Measurements from ENCODE around the gene CCS. TPM values are rescaled to one million over a fixed set of nuclear protein-coding genes. Genes with fewer than 3 reads are reported as not detected.
"Not testable (repeated sequence)": the region's sequence is repeated elsewhere in the genome, so short reads cannot be mapped to it uniquely, and the experiment has no call there.

The CCS gene
- polyA plus RNA-seq, 3 donors from 2014 or later = 34.3 to 52.8 (median 41.7) TPM

DNA sequence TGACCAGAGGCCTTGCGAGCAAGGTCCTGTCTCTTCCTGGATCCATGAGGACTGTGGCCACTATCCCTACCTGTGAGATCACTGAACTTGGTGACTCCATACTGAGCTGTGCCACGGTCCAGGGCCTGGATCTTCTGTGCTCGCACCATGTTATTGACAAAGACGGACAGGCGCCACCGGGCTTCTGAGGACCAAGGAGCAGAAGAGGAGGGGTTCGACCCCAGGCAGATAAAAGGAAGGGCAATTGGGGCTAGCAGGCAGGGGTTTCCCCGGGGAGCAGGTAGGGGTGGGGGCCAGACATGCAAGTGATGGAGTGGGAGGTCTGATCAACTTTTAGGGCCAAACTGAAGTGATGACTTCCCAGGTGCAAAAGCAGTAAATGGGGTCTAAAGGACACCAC, 26.8 kb upstream of the CCS start:
- Mint-ChIP-seq H3K4me1 (peaks cover 5 to 15% of the 10 kb centered on the region in 2 donors), H3K9me3 (no peaks in the 10 kb centered on the region), H3K27me3 (ENCODE audit: low read depth in 3 of 3) (no peaks in the 10 kb centered on the region), H3K36me3 (no peaks in the 10 kb centered on the region), H3K4me3 (peak overlapping the region; percentile 16 to 56 (median 38)), H3K27ac (peak overlapping the region in 1 of 6 donors; percentile 34)
- DNase-seq = no peak

DNA sequence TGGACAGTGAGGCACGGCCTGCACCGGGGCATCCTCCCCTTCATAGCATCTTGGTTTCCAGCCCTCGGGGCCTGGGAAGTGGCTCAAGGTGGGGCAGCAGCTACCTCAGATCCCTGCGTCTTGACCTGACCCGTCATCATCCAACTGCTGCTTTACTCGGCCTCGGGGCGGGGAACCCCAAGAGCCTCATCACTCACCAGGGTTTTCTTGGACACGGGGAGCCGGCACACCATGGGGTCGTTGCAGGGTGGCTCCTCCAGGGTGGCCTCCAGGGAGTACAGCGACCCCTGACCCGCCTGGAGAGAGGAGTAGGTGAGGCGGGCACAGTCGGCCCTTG, 25.2 kb upstream of the CCS start:
- no peaks in the 10 kb centered on the region for H3K27me3 Mint-ChIP-seq (ENCODE audit: low read depth in 3 of 3)

DNA sequence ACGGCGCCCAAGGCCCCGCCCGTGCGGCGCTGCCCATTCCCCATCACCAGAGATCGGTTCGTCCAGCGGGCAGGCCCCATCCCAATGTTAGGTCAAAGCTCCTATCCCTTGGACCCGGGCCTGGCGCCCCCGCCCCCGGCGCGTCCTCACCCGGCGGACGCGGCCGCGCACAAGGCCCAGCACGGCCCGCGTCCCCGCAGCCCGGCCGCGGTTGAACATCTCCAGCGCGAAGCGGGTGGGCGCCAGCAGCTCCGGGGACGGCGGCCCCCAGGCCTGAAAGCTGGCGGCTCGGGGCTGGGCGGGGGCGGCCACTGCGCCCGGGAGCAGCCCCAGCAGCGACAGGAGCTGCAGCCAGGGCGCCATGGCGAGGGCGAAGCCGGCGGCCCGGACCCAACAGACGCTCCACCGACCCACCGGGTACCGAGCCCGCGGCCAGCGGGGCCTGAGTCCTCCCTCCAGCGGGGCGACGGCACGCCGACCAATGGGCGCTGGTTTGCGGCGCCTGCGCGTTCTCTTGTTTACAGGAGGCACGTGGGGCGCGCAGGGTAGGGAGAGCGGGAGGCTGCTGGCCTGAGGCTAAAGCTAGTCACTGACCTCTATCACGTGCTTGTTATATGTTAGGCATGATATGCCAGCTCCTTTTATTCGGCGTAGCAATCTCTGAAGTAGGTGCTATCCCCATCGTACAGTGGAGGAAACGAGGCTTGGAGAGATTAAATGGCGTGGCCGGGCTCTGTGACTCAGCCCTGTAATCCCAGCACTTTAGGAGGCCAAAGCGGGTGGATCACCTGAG, 24.7 kb upstream of the CCS start, which contains the start of gene CTSF:
Gene CTSF (minus strand): TSS at position 483 of the 793 bp plus-strand sequence. CDS start 120 bp downstream, at position 363.
- Mint-ChIP-seq H3K36me3 (no peaks in the 10 kb centered on the region), H3K4me3 (peak within 1 kb of the TSS; percentile 76 to 85 (median 84)), H3K4me1 (peaks cover 5 to 15% of the 10 kb centered on the region in 2 donors), H3K27me3 (ENCODE audit: low read depth in 3 of 3) (no peaks in the 10 kb centered on the region), H3K9me3 (no peaks in the 10 kb centered on the region), H3K27ac (peak within 1 kb of the TSS in 4 of 6 donors; percentile 49 to 92 (median 80))
- peak; percentile 64 to 75 (median 66) for DNase-seq

More for the DNA sequence above, 25.2 kb upstream of the CCS start:
- Mint-ChIP-seq H3K4me3 (peak overlapping the region; percentile 60 to 79 (median 71)), H3K36me3 (no peaks in the 10 kb centered on the region), H3K4me1 (peaks cover 5 to 15% of the 10 kb centered on the region in 2 donors), H3K27ac (no peak overlapping the region), H3K9me3 (no peaks in the 10 kb centered on the region)
- no peak for DNase-seq

DNA sequence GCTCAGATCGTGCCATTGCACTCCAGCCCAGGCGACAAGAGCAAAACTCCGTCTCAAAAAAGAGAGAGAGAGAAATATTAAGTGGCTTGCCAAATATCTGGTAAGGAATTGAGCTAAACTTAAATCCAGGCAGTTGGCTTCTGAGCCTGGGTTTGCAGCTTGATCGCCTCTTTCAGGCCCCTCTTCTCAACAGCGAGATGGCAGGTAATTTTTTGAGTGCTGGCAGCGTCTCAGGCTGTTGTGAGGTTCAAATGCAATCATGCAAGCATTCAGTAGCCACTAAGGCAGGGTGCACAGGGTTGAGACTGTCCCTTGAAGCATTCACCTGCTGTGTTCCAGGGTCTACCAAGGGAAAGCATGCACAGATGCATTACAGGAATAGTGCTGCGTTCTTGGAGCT, 23.9 kb upstream of the CCS start:
- Mint-ChIP-seq H3K4me1 (peaks cover 5 to 15% of the 10 kb centered on the region in 2 donors), H3K9me3 (no peaks in the 10 kb centered on the region), H3K27ac (no peak overlapping the region), H3K36me3 (no peaks in the 10 kb centered on the region), H3K27me3 (ENCODE audit: low read depth in 3 of 3) (peaks cover 0 to 3% (median 0%) of the 10 kb centered on the region in 3 donors), H3K4me3 (peak overlapping the region in 1 of 5 donors; percentile 84)
- DNase-seq = no peak

GRCh38 chr11:66570079-66570849, 22.7 kb upstream of the CCS start:
- no peak for DNase-seq
- Mint-ChIP-seq H3K4me3 (peak overlapping the region in 3 of 5 donors; percentile 27 to 52 (median 34)), H3K27ac (peak overlapping the region in 1 of 6 donors; percentile 29), H3K9me3 (no peaks in the 10 kb centered on the region), H3K4me1 (peaks cover 5 to 15% of the 10 kb centered on the region in 2 donors), H3K27me3 (ENCODE audit: low read depth in 3 of 3) (peaks cover 0 to 5% (median 1%) of the 10 kb centered on the region in 3 donors), H3K36me3 (no peaks in the 10 kb centered on the region)

- Mint-ChIP-seq H3K4me3 (peak overlapping the region in 1 of 5 donors; percentile 17), H3K36me3 (no peaks in the 10 kb centered on the region), H3K27ac (no peak overlapping the region), H3K9me3 (no peaks in the 10 kb centered on the region), H3K27me3 (ENCODE audit: low read depth in 3 of 3) (peaks cover 0 to 7% (median 4%) of the 10 kb centered on the region in 3 donors), H3K4me1 (peaks cover 5 to 15% of the 10 kb centered on the region in 2 donors)
- DNase-seq = no peak
Observed at GRCh38 chr11:66570850-66571180, 22.2 kb upstream of the CCS start.

GRCh38 chr11:66579017-66579606, 13.9 kb upstream of the CCS start:
- peak overlapping the region in 1 of 6 donors; percentile 69 for H3K27ac Mint-ChIP-seq
- peak; percentile 69 to 71 (median 70) for DNase-seq
- peaks cover 4 to 6% of the 10 kb centered on the region in 2 donors for H3K4me1 Mint-ChIP-seq
- H3K4me3 Mint-ChIP-seq = no peak overlapping the region
- H3K27me3 Mint-ChIP-seq (ENCODE audit: low read depth in 3 of 3) = peaks cover 0 to 11% (median 7%) of the 10 kb centered on the region in 3 donors
- H3K36me3 Mint-ChIP-seq = no peaks in the 10 kb centered on the region
- peaks cover 0 to 5% (median 0%) of the 10 kb centered on the region in 6 donors for H3K9me3 Mint-ChIP-seq

- H3K4me3 Mint-ChIP-seq = no peak overlapping the region
- H3K9me3 Mint-ChIP-seq = peaks cover 0 to 5% (median 0%) of the 10 kb centered on the region in 6 donors
- peaks cover 0 to 7% (median 5%) of the 10 kb centered on the region in 3 donors for H3K27me3 Mint-ChIP-seq (ENCODE audit: low read depth in 3 of 3)
- H3K27ac Mint-ChIP-seq = peak overlapping the region in 2 of 6 donors; percentile 9 to 67
- peaks cover 4 to 6% of the 10 kb centered on the region in 2 donors for H3K4me1 Mint-ChIP-seq
- no peaks in the 10 kb centered on the region for H3K36me3 Mint-ChIP-seq
- no peak for DNase-seq
Observed at GRCh38 chr11:66580803-66581202, 12.2 kb upstream of the CCS start.

GRCh38 chr11:66581261-66581660, 11.7 kb upstream of the CCS start:
- no peak for DNase-seq
- Mint-ChIP-seq H3K36me3 (no peaks in the 10 kb centered on the region), H3K27me3 (ENCODE audit: low read depth in 3 of 3) (peaks cover 0 to 7% (median 5%) of the 10 kb centered on the region in 3 donors), H3K4me3 (no peak overlapping the region), H3K9me3 (peaks cover 0 to 5% (median 0%) of the 10 kb centered on the region in 6 donors), H3K4me1 (peaks cover 4 to 6% of the 10 kb centered on the region in 2 donors), H3K27ac (peak overlapping the region in 1 of 6 donors; percentile 9)

- not testable (repeated sequence) for H3K27me3 Mint-ChIP-seq (ENCODE audit: low read depth in 3 of 3); H3K9me3 Mint-ChIP-seq; H3K4me1 Mint-ChIP-seq; H3K36me3 Mint-ChIP-seq; H3K27ac Mint-ChIP-seq; DNase-seq; H3K4me3 Mint-ChIP-seq
Observed at GRCh38 chr11:66582565-66583147, 10.3 kb upstream of the CCS start.

GRCh38 chr11:66585447-66585846, 7.5 kb upstream of the CCS start:
- not testable (repeated sequence) for H3K27me3 Mint-ChIP-seq (ENCODE audit: low read depth in 3 of 3); H3K4me3 Mint-ChIP-seq; H3K9me3 Mint-ChIP-seq; H3K36me3 Mint-ChIP-seq; H3K4me1 Mint-ChIP-seq; H3K27ac Mint-ChIP-seq; DNase-seq

DNA sequence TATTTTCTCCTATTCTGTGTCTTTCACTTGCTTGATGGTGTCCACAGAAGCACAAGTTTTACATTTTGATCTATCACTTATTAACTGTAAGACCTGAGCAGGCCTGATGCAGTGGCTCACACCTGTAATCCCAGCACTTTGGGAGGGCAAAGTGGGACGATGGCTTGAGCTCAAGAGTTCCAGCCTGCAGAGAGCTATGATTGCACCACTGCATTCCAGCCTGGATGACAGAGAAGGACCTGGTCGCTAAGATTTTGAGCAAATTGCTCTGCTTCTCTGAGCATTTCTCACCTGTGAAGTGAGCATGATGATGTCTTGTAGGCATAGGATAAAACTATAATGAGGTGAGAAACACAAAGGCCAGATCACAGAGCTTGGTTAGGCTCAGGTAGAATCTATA, 6.8 kb upstream of the CCS start:
- no peaks in the 10 kb centered on the region for H3K36me3 Mint-ChIP-seq
- peaks cover 0 to 5% (median 0%) of the 10 kb centered on the region in 6 donors for H3K9me3 Mint-ChIP-seq
- H3K27me3 Mint-ChIP-seq (ENCODE audit: low read depth in 3 of 3) = peaks cover 0 to 3% (median 2%) of the 10 kb centered on the region in 3 donors
- no peak overlapping the region for H3K27ac Mint-ChIP-seq
- no peaks in the 10 kb centered on the region for H3K4me1 Mint-ChIP-seq
- no peak for DNase-seq
- H3K4me3 Mint-ChIP-seq = no peak overlapping the region

- H3K9me3 Mint-ChIP-seq, H3K36me3 Mint-ChIP-seq, H3K4me3 Mint-ChIP-seq, H3K27ac Mint-ChIP-seq, DNase-seq: not testable (repeated sequence)
- H3K4me1 Mint-ChIP-seq = peaks cover 19 to 20% of the 10 kb centered on the region in 2 donors
- H3K27me3 Mint-ChIP-seq (ENCODE audit: low read depth in 3 of 3) = peaks cover 5 to 12% (median 9%) of the 10 kb centered on the region in 3 donors
Observed at GRCh38 chr11:66589315-66589714, 3.7 kb upstream of the CCS start.

Data from immature natural killer cell (primary cell).